Endothelial cell of umbilical vein (primary cell): ENCODE results near the gene SLC1A1. TPM values are rescaled to one million over a fixed set of nuclear protein-coding genes. Genes with fewer than 3 reads are reported as not detected.

Source experiments
- BruUV-seq: library from RNA; stranded (reverse); fragments of 400-500 nt; replicated peaks from 2 replicates; lab custom pipeline; 2021; lab: Mats Ljungman, UMichigan
- CTCF ChIA-PET: fragments of 300-600, 350-600 bp; sonication (Branson Sonifier 250); formaldehyde crosslinking; loops from one replicate; lab custom pipeline; 2021; ENCODE audit warnings: antibody characterized with exemption, inconsistent platforms; lab: Charles Lee
- POLR2A ChIA-PET: fragments of 300-600, 350-600 bp; sonication (Branson Sonifier 250); formaldehyde crosslinking; loops from one replicate; lab custom pipeline; 2021; ENCODE audit warnings: antibody characterized with exemption, inconsistent platforms; lab: Charles Lee
- DNase-seq: peaks from one replicate; pipeline ENCODE4 v3.0.0-alpha.2; 2011; ENCODE audit warnings: low read depth, low spot score
- FAIRE-seq: peaks from 2 replicates; lab custom pipeline; 2011; peaks lifted over from hg19 to GRCh38; lab: Jason Lieb, UNC
- H2AFZ ChIP-seq: 2 replicates; pipeline ENCODE4 v1.6.0; 2012; ENCODE audit warnings: low read depth, low read length, control low read depth, inconsistent platforms
- H3K27ac ChIP-seq: 2 replicates; pipeline ENCODE4 v1.5.1; 2011; ENCODE audit warnings: low read depth, mild to moderate bottlenecking, control low read depth, low read length, moderate library complexity; ENCODE audit not compliant: insufficient read depth
- H3K27me3 ChIP-seq, 2 experiments: 2 replicates each; pipeline versions ENCODE4 v1.6.0 to v1.6.1; 2011; ENCODE audit warnings: low read length in 2 of 2, mixed read lengths in 1 of 2; ENCODE audit not compliant: control insufficient read depth in 2 of 2, insufficient read depth in 2 of 2
- H3K36me3 ChIP-seq, 2 experiments: 2 replicates in 1 of 2; 3 replicates in 1 of 2; pipeline ENCODE4 v1.5.1; 2011; ENCODE audit warnings: low read length in 2 of 2, mild to moderate bottlenecking in 1 of 2, moderate library complexity in 1 of 2; ENCODE audit not compliant: control insufficient read depth in 2 of 2, insufficient read depth in 2 of 2; ENCODE audit errors: extremely low read depth in 1 of 2
- H3K4me1 ChIP-seq: 3 replicates; pipeline ENCODE4 v1.5.1; 2011; ENCODE audit warnings: mild to moderate bottlenecking, low read length; ENCODE audit not compliant: control insufficient read depth, insufficient read depth; ENCODE audit errors: extremely low read depth
- H3K4me2 ChIP-seq: 2 replicates; pipeline ENCODE4 v1.6.1; 2011; ENCODE audit warnings: low read length, control low read depth, mixed read lengths; ENCODE audit not compliant: insufficient read depth
- H3K4me3 ChIP-seq, 3 experiments: fragments of 200-600 bp in 1 of 3; sonication (generic), shearing (Covaris generic) in 1 of 3; replicated peaks in 1 of 3; 2 replicates each; pipeline ENCODE4 v1.5.1; 2011 to 2016; ENCODE audit warnings: control low read depth in 3 of 3, low read length in 3 of 3, mild to moderate bottlenecking in 2 of 3, inconsistent platforms in 1 of 3, low read depth in 1 of 3, moderate library complexity in 1 of 3; ENCODE audit not compliant: insufficient read depth in 1 of 3
- H3K79me2 ChIP-seq: 2 replicates; pipeline ENCODE4 v1.6.0; 2012; ENCODE audit warnings: low read length, inconsistent platforms; ENCODE audit not compliant: control insufficient read depth, insufficient read depth
- H3K9ac ChIP-seq: replicated peaks from 2 replicates; pipeline ENCODE3; 2011; ENCODE audit warnings: low read length, control low read depth; ENCODE audit not compliant: insufficient read depth; ENCODE audit errors: extremely low read depth
- H3K9me1 ChIP-seq: replicated peaks from 3 replicates; pipeline ENCODE4 v1.6.0; 2011; ENCODE audit warnings: mild to moderate bottlenecking, low read length; ENCODE audit not compliant: control insufficient read depth, insufficient read depth; ENCODE audit errors: extremely low read depth
- H3K9me3 ChIP-seq: replicated peaks from 2 replicates; pipeline ENCODE4 v1.5.1; 2012; ENCODE audit warnings: low read length, inconsistent platforms; ENCODE audit not compliant: control insufficient read depth, insufficient read depth
- H4K20me1 ChIP-seq: replicated peaks from 2 replicates; pipeline ENCODE3; 2011; ENCODE audit warnings: mild to moderate bottlenecking, low read length; ENCODE audit not compliant: control insufficient read depth, insufficient read depth; ENCODE audit errors: extremely low read depth
- EZH2 ChIP-seq: IDR thresholded peaks from 2 replicates; pipeline ENCODE4 v1.6.1; 2012; ENCODE audit warnings: borderline replicate concordance, low read depth, mild to moderate bottlenecking, moderate library complexity, low read length, inconsistent platforms; ENCODE audit not compliant: severe bottlenecking
- FOS ChIP-seq: IDR thresholded peaks from 2 replicates; pipeline ENCODE4 v1.6.1; 2011; ENCODE audit warnings: mild to moderate bottlenecking, low read length, moderate library complexity, borderline replicate concordance; ENCODE audit not compliant: insufficient read depth
- GATA2 ChIP-seq: IDR thresholded peaks from 2 replicates; pipeline ENCODE4 v1.7.0; 2011; ENCODE audit warnings: low read depth, mild to moderate bottlenecking, moderate library complexity, mixed read lengths, low read length; ENCODE audit not compliant: insufficient read length, insufficient read depth
- JUN ChIP-seq: IDR thresholded peaks from 2 replicates; pipeline ENCODE4 v1.6.1; 2011; ENCODE audit warnings: borderline replicate concordance, low read depth; ENCODE audit not compliant: insufficient read length, insufficient read depth
- MAX ChIP-seq: IDR thresholded peaks from 2 replicates; pipeline ENCODE4 v1.6.1; 2011; ENCODE audit not compliant: insufficient read depth, insufficient read length
- MYC ChIP-seq: IDR thresholded peaks from one replicate; pipeline ENCODE4 v1.6.1; 2011; ENCODE audit warnings: mild to moderate bottlenecking, low read depth, low read length
- POLR2A ChIP-seq: IDR thresholded peaks from 2 replicates; pipeline ENCODE4 v1.6.1; 2012; ENCODE audit warnings: low read depth, mild to moderate bottlenecking, control low read depth, low read length
- POLR2AphosphoS5 ChIP-seq: IDR thresholded peaks from 2 replicates; pipeline ENCODE4 v1.6.1; 2012; ENCODE audit warnings: low read depth, mild to moderate bottlenecking, control low read depth, low read length, moderate library complexity; ENCODE audit not compliant: insufficient read depth
- dilution Hi-C: fragments of 300-500 bp; cut with MboI; formaldehyde crosslinking; loops from one replicate; pipeline ENCODE4 v1.15.0; 2019; ENCODE audit warnings: low sequenced_read_pairs; ENCODE audit not compliant: extremely low pct_ligation_motif_present
- intact Hi-C: fragments of 100-400 bp; cut with micrococcal nuclease; formaldehyde crosslinking; loops from one replicate; pipeline ENCODE4 v1.10.0; 2022
- polyA plus RNA-seq, 4 experiments: library from polyadenylated mRNA; depleted of rRNA in 3 of 4; stranded (reverse) in 3 of 4; unstranded in 1 of 4; fragments of >200 nt; gene quantifications; 2 replicates each; pipeline versions ENCODE4 v1.2.1 to v1.2.3, GENCODE V29; 2011 to 2012; ENCODE audit warnings: missing spikeins in 1 of 4
- total RNA-seq: library from RNA; stranded (reverse); gene quantifications from 2 replicates; pipeline ENCODE4 v1.2.3, GENCODE V29; 2021
- TF ChIP-seq, protein P1 (sequence below), 2 donors: IDR thresholded peaks; 1 replicate in 1 of 2; 2 replicates in 1 of 2; pipeline ENCODE4 v1.5.1; 2011; ENCODE audit warnings: low read length in 2 of 2, mild to moderate bottlenecking in 2 of 2, moderate library complexity in 2 of 2, control low read depth in 1 of 2, inconsistent platforms in 1 of 2, low read depth in 1 of 2; ENCODE audit not compliant: insufficient read depth in 1 of 2; ENCODE audit errors: extremely low read depth in 1 of 2

SLC1A1 gene
- total and polyA plus RNA-seq, 2 donors (not counting 3 experiments of a cell fraction or from before 2014, with no cell fraction given), result 5.8 to 8.3 TPM

DNA sequence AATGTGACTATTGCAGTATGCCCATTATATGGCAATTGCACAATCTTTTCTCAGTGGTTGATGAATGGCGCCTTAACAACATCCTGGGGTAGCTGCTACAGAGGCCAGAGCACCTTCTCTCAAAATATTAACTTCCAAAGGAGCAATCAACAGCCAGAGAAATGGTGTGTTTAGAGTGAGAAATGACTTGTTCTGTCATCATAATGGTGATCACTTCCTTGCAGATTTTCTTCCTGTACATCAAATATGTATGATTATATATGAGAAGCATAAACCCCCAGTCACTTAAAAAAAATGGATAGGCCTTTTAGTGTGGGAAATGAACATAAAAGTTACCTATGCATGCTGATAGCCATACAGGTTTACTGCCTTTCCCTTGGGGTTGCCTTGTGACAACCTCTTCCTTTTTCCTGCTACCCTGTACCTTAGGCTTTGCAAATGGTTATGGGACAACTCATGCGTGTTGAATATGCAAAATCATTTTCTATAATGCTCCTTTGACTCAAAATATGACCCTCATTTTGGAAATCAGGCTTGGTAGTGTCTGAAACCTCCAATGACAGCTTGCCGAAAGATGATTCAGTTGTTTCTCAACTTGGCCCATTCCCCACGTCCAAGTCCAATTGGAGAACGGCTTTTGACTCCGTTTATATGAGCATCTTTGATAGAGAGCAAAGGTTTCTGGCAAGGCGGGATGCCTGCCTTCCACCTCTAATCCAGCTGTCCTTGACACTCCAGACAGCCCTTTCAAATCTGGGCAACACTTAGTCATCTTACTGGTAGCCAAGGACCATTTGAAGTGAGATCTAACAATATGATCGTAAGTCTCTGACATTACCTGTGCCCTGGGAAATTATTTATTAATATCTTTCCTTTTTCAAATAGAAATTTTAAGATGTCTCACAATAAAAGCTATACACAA is 69.3 kb downstream of the SLC1A1 start:
- TF ChIP-seq FOS, result no peak
- CTCF ChIA-PET, result interaction anchor here (0.6 to 1.4 kb wide), 5 partner anchors 9 to 81 kb away, joined by 3 to 7 read pairs (median 3); no protein-coding TSS in a partner anchor
- FAIRE-seq (no peak), DNase-seq (no peak)
- no TSS peak for BruUV-seq
- no peaks in the 10 kb centered on the region for H4K20me1 ChIP-seq
- POLR2A ChIA-PET, result no interaction called here
- no peaks in the 10 kb centered on the region for H3K36me3 ChIP-seq
- no peak overlapping the region for H3K9ac ChIP-seq
- H3K9me1 ChIP-seq, result no peaks in the 10 kb centered on the region
- intact Hi-C loops, result loop anchor here (5.0 to 10.0 kb wide), 2 partner anchors 83 to 265 kb away; no protein-coding TSS in a partner anchor
- H2AFZ ChIP-seq, result no peak overlapping the region
- H3K4me3 ChIP-seq, result no peak overlapping the region
- H3K27ac ChIP-seq, result no peak overlapping the region
- no peaks in the 10 kb centered on the region for H3K27me3 ChIP-seq
- no peaks in the 10 kb centered on the region for H3K9me3 ChIP-seq
- dilution Hi-C loops, result no loop called here
- peaks cover 12% of the 10 kb centered on the region for H3K4me1 ChIP-seq
- no peak overlapping the region for H3K4me2 ChIP-seq
- H3K79me2 ChIP-seq, result no peaks in the 10 kb centered on the region

DNA sequence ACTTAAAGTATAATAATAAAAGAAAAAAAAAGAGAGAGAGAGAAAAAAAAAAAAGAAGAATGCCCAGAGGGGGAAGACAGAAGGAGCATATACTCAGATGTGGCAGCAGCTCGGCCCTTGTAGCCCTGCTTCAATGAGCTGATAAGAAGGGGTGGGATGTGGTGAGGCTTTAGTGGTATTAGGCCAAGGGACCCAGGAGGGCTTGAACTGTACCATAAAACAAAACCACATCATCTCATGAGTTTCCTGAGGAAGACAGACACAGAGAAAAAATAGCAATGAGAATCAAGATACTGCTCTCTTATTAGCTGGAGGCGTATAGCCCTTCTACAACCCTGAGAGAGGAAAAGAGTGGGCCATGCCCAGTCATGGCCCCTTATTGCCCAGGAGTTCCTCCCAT is 72.8 kb downstream of the SLC1A1 start:
- BruUV-seq, result no TSS peak
- no peak for TF ChIP-seq FOS
- TF ChIP-seq GATA2, result no peak
- TF ChIP-seq POLR2A, result no peak
- TF ChIP-seq EZH2, result no peak
- TF ChIP-seq MYC, result no peak
- TF ChIP-seq, protein P1, sequence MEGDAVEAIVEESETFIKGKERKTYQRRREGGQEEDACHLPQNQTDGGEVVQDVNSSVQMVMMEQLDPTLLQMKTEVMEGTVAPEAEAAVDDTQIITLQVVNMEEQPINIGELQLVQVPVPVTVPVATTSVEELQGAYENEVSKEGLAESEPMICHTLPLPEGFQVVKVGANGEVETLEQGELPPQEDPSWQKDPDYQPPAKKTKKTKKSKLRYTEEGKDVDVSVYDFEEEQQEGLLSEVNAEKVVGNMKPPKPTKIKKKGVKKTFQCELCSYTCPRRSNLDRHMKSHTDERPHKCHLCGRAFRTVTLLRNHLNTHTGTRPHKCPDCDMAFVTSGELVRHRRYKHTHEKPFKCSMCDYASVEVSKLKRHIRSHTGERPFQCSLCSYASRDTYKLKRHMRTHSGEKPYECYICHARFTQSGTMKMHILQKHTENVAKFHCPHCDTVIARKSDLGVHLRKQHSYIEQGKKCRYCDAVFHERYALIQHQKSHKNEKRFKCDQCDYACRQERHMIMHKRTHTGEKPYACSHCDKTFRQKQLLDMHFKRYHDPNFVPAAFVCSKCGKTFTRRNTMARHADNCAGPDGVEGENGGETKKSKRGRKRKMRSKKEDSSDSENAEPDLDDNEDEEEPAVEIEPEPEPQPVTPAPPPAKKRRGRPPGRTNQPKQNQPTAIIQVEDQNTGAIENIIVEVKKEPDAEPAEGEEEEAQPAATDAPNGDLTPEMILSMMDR (IDR thresholded peaks at IDR 0.05; ENCODE audit: extremely low read depth in 1 of 2, insufficient read depth in 1 of 2, low read depth in 1 of 2, low read length in 2 of 2), result no peak
- TF ChIP-seq JUN, result no peak
- TF ChIP-seq POLR2AphosphoS5, result no peak
- TF ChIP-seq MAX, result no peak

More for the DNA sequence above, 72.8 kb downstream of the SLC1A1 start:
- H3K36me3 ChIP-seq, result no peaks in the 10 kb centered on the region
- no peaks in the 10 kb centered on the region for H3K9me1 ChIP-seq
- ChIA-PET CTCF (no interaction called here), POLR2A (no interaction called here)
- H3K4me2 ChIP-seq, result no peak overlapping the region
- no peaks in the 10 kb centered on the region for H3K27me3 ChIP-seq
- H3K79me2 ChIP-seq, result no peaks in the 10 kb centered on the region
- no peak overlapping the region for H2AFZ ChIP-seq
- H3K27ac ChIP-seq, result no peak overlapping the region
- DNase-seq, result no peak
- dilution Hi-C loops, result no loop called here
- peaks cover 8% of the 10 kb centered on the region for H3K4me1 ChIP-seq
- H3K4me3 ChIP-seq, result no peak overlapping the region
- FAIRE-seq, result no peak
- intact Hi-C loops, result no loop called here
- no peaks in the 10 kb centered on the region for H4K20me1 ChIP-seq
- H3K9ac ChIP-seq, result no peak overlapping the region
- no peaks in the 10 kb centered on the region for H3K9me3 ChIP-seq
